GM12872 (cell line): ENCODE measurements around the gene SLC4A7.

Experiments
- CTCF ChIP-seq: IDR thresholded peaks from 3 replicates; pipeline ENCODE4 v1.5.1; 2011; ENCODE audit warnings: low read depth, mild to moderate bottlenecking, low read length, moderate library complexity; ENCODE audit not compliant: insufficient read depth

SLC4A7 gene

GRCh38 chr3:27503526-27503925 is 19.3 kb upstream of the SLC4A7 start:
- TF ChIP-seq CTCF = no peak

- TF ChIP-seq CTCF = no peak
Measured at GRCh38 chr3:27501759-27502158, 17.6 kb upstream of the SLC4A7 start.

DNA sequence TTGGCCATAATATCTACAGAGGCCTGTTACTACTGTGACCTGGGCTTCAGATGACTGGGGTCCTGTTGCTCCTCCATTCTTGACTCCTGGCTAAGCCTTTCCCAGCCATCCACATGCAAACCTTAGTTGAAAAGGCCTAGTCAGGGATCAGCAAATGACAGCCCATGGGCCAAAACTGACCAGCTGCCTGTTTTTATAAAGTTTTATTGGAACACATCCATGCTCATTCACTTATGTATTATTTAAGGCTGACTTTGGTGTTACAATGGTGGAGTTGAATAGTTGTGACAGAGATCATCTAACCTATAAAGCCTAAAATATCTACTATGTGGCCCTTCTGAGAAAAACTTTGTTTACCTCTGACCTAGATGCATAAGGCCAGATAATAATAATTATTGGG is 16.8 kb upstream of the SLC4A7 start:
- TF ChIP-seq CTCF = no peak

- TF ChIP-seq CTCF = no peak
Measured at GRCh38 chr3:27500035-27500434, 15.9 kb upstream of the SLC4A7 start.

- no peak for TF ChIP-seq CTCF
Measured at GRCh38 chr3:27494784-27495183, 10.6 kb upstream of the SLC4A7 start.

GRCh38 chr3:27488821-27489220 is 4.6 kb upstream of the SLC4A7 start:
- no peak for TF ChIP-seq CTCF

DNA sequence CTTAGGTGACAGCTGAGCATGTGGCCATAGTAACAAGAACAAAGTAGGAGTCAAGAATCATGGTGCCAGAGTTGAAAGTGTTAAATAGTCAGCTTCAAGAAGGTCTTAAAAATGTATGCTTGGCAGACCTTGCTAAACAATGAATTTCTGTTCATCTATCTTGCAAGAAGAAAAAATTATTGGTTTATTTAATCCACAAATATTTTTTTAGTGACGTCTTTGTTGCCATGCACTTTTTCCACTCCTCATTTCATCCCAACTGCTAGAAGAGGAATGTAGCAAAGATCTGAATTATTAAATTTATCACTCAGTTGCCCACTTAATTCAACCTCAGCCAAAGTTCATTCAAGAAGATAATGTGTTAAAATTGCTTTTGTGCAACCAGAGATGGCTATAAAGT is 3.2 kb upstream of the SLC4A7 start:
- TF ChIP-seq CTCF = no peak

DNA sequence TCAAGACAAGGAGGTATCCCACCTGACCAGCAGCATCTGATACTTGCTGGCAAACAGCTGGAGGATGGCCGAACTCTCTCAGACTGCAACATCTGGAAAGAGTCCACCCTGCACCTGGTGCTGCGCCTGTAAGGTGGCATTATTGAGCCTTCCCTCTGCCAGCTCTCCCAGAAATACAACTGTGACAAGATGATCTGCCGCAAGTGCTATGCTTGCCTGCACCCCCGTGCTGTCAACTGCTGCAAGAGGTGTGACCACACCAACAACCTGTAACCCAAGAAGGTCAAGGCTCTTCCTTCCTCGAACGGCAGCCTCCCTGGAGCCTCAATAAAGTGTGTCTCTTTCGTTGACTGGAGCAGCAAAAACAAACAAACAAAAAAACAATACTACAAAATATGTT is 2.2 kb upstream of the SLC4A7 start:
- no peak for TF ChIP-seq CTCF
